Panc1 (cell line): Measurements from ENCODE around the gene ALK. TPM values are rescaled to one million over a fixed set of nuclear protein-coding genes. Genes with fewer than 3 reads are reported as not detected.

Experiments used
- ATAC-seq: fragments of 200-7000 bp; cut with Tn5 transposase; 2 replicates; pipeline ENCODE4 v1.9.1; 2020; ENCODE audit warnings: mild to moderate bottlenecking, moderate library complexity
- BruUV-seq: library from RNA; stranded (reverse); fragments of 400-500 nt; replicated peaks from 2 replicates; lab custom pipeline; 2021; lab: Mats Ljungman, UMichigan
- CTCF ChIA-PET: fragments of 300-600 bp; sonication (Branson Sonifier 250); formaldehyde crosslinking; loops from one replicate; lab custom pipeline; 2022; ENCODE audit warnings: antibody characterized with exemption; lab: Charles Lee
- POLR2A ChIA-PET: fragments of 300-600 bp; sonication (Branson Sonifier 250); formaldehyde crosslinking; loops from one replicate; lab custom pipeline; 2022; ENCODE audit warnings: antibody characterized with exemption; lab: Charles Lee
- DNase-seq: peaks from one replicate; pipeline ENCODE4 v3.0.0-alpha.2; 2010; ENCODE audit warnings: low read depth, low spot score
- H3K27ac ChIP-seq: 2 replicates; pipeline ENCODE4 v1.5.1; 2011; ENCODE audit warnings: mild to moderate bottlenecking, low read length, inconsistent platforms
- H3K27me3 ChIP-seq: fragments of 200-500 bp; sonication (Bioruptor generic); 2 replicates; pipeline ENCODE4 v1.6.0; 2014; ENCODE audit warnings: low read length, inconsistent platforms; ENCODE audit not compliant: control insufficient read depth, insufficient read depth
- H3K36me3 ChIP-seq: fragments of 200-500 bp; sonication (Bioruptor generic); 2 replicates; pipeline ENCODE4 v1.5.1; 2014; ENCODE audit warnings: inconsistent platforms, mild to moderate bottlenecking, low read length, moderate library complexity; ENCODE audit not compliant: control insufficient read depth, insufficient read depth
- H3K4me1 ChIP-seq: 2 replicates; pipeline ENCODE4 v1.5.1; 2011; ENCODE audit warnings: inconsistent platforms, mild to moderate bottlenecking, low read length, moderate library complexity; ENCODE audit not compliant: control insufficient read depth, insufficient read depth
- H3K4me3 ChIP-seq, 2 experiments: 2 replicates each; pipeline ENCODE4 v1.5.1; 2011 to 2012; ENCODE audit warnings: low read depth in 2 of 2, low read length in 2 of 2, mild to moderate bottlenecking in 2 of 2, inconsistent platforms in 1 of 2, moderate library complexity in 1 of 2
- H3K9me3 ChIP-seq: fragments of 200-500 bp; sonication (Bioruptor generic); 2 replicates; pipeline ENCODE4 v1.5.1; 2014; ENCODE audit warnings: low read depth, mild to moderate bottlenecking, inconsistent platforms, low read length, moderate library complexity; ENCODE audit not compliant: control insufficient read depth, insufficient read depth
- CTCF ChIP-seq: fragments of 450-650 bp; IDR thresholded peaks from 2 replicates; pipeline ENCODE4 v1.5.1; 2017; ENCODE audit warnings: mild to moderate bottlenecking
- POLR2AphosphoS5 ChIP-seq: IDR thresholded peaks from 2 replicates; pipeline ENCODE4 v1.6.1; 2012; ENCODE audit warnings: mild to moderate bottlenecking, low read depth, low read length, moderate library complexity
- SIN3A ChIP-seq: IDR thresholded peaks from 2 replicates; pipeline ENCODE4 v1.6.1; 2012; ENCODE audit warnings: low read depth, mild to moderate bottlenecking, low read length, moderate library complexity, borderline replicate concordance; ENCODE audit not compliant: insufficient read depth
- TCF7L2 ChIP-seq: IDR thresholded peaks from 2 replicates; pipeline ENCODE4 v1.6.1; 2011; ENCODE audit warnings: mild to moderate bottlenecking, low read depth, low read length, inconsistent platforms
- in situ Hi-C: cut with HindIII; loops from 2 replicates; pipeline ENCODE4 v1.10.0; 2016; ENCODE audit warnings: low sequenced_read_pairs, low pct_unique_long_range_greater_than_20kb
- intact Hi-C: fragments of 100-400 bp; cut with micrococcal nuclease; formaldehyde crosslinking; loops from one replicate; pipeline ENCODE4 v1.10.0; 2022; ENCODE audit not compliant: unreplicated experiment
- total RNA-seq: library from RNA; stranded (reverse); gene quantifications from one replicate; pipeline ENCODE4 v1.2.1, GENCODE V29; 2021; ENCODE audit not compliant: unreplicated experiment
- TF ChIP-seq, protein P1 (sequence below), 2 experiments: IDR thresholded peaks; 2 replicates each; pipeline ENCODE4 v1.6.1; 2011 to 2012; ENCODE audit warnings: low read depth in 2 of 2, control low read depth in 1 of 2, low read length in 1 of 2, mild to moderate bottlenecking in 1 of 2, moderate library complexity in 1 of 2; ENCODE audit not compliant: insufficient read depth in 1 of 2

ALK gene
- total RNA-seq, 1 experiment from 2014 or later, result not detected

DNA sequence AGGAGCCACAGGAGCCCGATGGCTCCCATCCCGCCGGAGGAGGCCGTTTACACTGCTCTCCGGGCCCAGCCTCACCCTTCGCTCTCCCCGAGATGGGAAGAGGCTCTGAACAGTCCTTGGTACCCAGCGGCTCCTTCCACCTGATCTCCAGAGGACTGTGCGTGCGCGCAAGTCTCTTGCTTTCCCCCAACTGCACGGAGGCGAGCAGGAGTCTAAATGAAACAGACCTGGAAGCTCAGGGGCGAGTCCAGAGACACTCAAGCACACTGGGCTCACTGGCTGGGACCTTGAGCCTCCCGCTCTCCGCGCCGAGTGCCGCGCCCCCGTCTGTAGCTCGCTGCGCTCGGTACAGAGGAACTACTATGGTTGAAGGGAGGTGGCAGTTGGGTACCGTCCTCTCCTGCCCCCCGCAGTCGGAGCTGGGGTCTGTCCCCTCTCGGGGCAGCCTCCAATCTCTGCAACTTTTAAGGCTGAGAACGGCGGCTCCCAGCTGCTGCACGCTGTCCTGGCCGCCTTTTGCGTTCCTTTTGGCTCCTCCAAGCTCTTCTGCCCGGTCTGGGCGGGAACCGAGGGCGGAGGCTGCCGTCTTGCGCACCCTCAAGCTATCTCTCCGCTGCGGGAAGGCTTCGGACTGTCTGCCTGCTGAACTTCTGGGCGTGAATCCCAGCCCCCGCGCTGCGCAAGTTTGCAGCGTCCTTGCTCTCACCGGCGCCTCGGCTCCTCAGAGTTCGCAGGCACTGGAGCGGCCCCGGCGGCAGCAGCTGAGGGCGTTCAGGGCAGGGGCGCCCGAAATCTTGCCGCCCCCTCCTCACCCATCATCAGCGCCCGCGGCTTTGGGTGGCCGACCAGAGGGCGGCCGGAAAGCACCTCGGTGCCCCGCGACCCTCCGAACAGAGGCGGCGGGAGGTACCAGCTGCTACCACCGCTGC is 491 bp downstream of the ALK start:
- H3K9me3 ChIP-seq, result no peaks in the 10 kb centered on the region
- DNase-seq (no peak), ATAC-seq (peak; percentile 70)
- peak overlapping the region; percentile 21 to 37; a peak in 3 of 4 replicates for H3K4me3 ChIP-seq
- in situ Hi-C loops, result no loop called here
- H3K27me3 ChIP-seq, result peaks cover 31% of the 10 kb centered on the region
- no peaks in the 10 kb centered on the region for H3K36me3 ChIP-seq
- ChIA-PET CTCF (no interaction called here), POLR2A (no interaction called here)
- no peak overlapping the region for H3K27ac ChIP-seq
- no peaks in the 10 kb centered on the region for H3K4me1 ChIP-seq
- TF ChIP-seq, protein P1, sequence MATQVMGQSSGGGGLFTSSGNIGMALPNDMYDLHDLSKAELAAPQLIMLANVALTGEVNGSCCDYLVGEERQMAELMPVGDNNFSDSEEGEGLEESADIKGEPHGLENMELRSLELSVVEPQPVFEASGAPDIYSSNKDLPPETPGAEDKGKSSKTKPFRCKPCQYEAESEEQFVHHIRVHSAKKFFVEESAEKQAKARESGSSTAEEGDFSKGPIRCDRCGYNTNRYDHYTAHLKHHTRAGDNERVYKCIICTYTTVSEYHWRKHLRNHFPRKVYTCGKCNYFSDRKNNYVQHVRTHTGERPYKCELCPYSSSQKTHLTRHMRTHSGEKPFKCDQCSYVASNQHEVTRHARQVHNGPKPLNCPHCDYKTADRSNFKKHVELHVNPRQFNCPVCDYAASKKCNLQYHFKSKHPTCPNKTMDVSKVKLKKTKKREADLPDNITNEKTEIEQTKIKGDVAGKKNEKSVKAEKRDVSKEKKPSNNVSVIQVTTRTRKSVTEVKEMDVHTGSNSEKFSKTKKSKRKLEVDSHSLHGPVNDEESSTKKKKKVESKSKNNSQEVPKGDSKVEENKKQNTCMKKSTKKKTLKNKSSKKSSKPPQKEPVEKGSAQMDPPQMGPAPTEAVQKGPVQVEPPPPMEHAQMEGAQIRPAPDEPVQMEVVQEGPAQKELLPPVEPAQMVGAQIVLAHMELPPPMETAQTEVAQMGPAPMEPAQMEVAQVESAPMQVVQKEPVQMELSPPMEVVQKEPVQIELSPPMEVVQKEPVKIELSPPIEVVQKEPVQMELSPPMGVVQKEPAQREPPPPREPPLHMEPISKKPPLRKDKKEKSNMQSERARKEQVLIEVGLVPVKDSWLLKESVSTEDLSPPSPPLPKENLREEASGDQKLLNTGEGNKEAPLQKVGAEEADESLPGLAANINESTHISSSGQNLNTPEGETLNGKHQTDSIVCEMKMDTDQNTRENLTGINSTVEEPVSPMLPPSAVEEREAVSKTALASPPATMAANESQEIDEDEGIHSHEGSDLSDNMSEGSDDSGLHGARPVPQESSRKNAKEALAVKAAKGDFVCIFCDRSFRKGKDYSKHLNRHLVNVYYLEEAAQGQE (IDR thresholded peaks at IDR 0.05; ENCODE audit: insufficient read depth in 1 of 2, low read depth in 2 of 2, low read length in 1 of 2), result no peak
- TF ChIP-seq SIN3A (no peak), POLR2AphosphoS5 (no peak), CTCF (no peak), TCF7L2 (no peak)
- BruUV-seq, result no TSS peak
- intact Hi-C loops, result no loop called here

DNA sequence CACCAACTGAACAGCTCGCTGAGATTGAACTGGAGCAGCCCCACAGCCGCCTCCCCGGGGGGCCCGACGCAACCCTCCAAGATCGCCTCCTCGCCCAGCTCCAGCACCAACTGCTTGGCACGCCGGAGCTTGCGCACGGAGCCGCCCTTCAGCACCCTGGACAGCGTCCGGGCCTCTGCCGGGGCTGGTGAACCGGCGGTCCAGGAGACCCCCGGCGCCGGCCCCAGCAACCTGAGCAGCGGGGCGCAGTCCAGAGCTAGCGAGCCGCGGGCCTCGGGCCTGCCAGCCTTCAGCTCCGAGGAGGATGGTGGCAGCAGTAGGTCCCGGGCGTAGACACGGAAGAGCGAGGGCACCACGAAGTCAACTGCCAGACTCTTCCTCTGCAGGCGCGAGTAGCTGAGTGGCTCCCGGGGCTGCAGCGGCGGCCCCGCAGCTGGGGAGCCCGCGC is 1.2 kb downstream of the ALK start:
- H3K27me3 ChIP-seq, result peaks cover 31% of the 10 kb centered on the region
- TF ChIP-seq SIN3A, result no peak
- TF ChIP-seq TCF7L2, result no peak
- TF ChIP-seq CTCF, result no peak
- no peak for TF ChIP-seq POLR2AphosphoS5
- TF ChIP-seq, protein P1 (IDR thresholded peaks at IDR 0.05; ENCODE audit: insufficient read depth in 1 of 2, low read depth in 2 of 2, low read length in 1 of 2), result peak; percentile 92 to 93
- no peaks in the 10 kb centered on the region for H3K4me1 ChIP-seq
- peak overlapping the region; percentile 21 to 37; a peak in 2 of 4 replicates for H3K4me3 ChIP-seq
- intact Hi-C loops (no loop called here), in situ Hi-C loops (no loop called here)
- POLR2A ChIA-PET, result no interaction called here
- peak; percentile 47 for ATAC-seq
- no TSS peak for BruUV-seq
- no peaks in the 10 kb centered on the region for H3K9me3 ChIP-seq
- no peaks in the 10 kb centered on the region for H3K36me3 ChIP-seq
- H3K27ac ChIP-seq, result no peak overlapping the region
- CTCF ChIA-PET, result no interaction called here
- DNase-seq, result no peak
